Measurements from ENCODE around the gene PTGES2.
A peak's percentile ranks its signal among the peaks of the same experiment; 100 is the strongest.
"Not testable (repeated sequence)": the region's sequence is repeated elsewhere in the genome, so short reads cannot be mapped to it uniquely, and the experiment has no call there.

The PTGES2 gene

GRCh38 chr9:128118971-128119665, 8.4 kb downstream of the PTGES2 start:
- DNase-seq: no peak

GRCh38 chr9:128118472-128118857, 9.1 kb downstream of the PTGES2 start:
- no peak for DNase-seq

- DNase-seq: peak; percentile 92
These were observed 9.7 kb downstream of the PTGES2 start for GRCh38 chr9:128117613-128118471.

- DNase-seq: peak; percentile 13
These were observed 11.1 kb downstream of the PTGES2 start for GRCh38 chr9:128116104-128117083.

- DNase-seq: peak; percentile 99
These were observed 12.1 kb downstream of the PTGES2 start for GRCh38 chr9:128115187-128116103.

GRCh38 chr9:128114326-128115186, 13.0 kb downstream of the PTGES2 start:
- DNase-seq: no peak

GRCh38 chr9:128113526-128114325, 13.8 kb downstream of the PTGES2 start:
- no peak for DNase-seq

- DNase-seq: not testable (repeated sequence)
These were observed 15.8 kb downstream of the PTGES2 start for GRCh38 chr9:128111726-128112125.

- DNase-seq: no peak
These were observed 18.3 kb downstream of the PTGES2 start for GRCh38 chr9:128109050-128109709.

GRCh38 chr9:128108269-128109049, 19.1 kb downstream of the PTGES2 start:
- no peak for DNase-seq

GRCh38 chr9:128107468-128108268, 19.9 kb downstream of the PTGES2 start:
- no peak for DNase-seq

- no peak for DNase-seq
These were observed 20.5 kb downstream of the PTGES2 start for GRCh38 chr9:128106940-128107467.

- no peak for DNase-seq
These were observed 21.2 kb downstream of the PTGES2 start for GRCh38 chr9:128106181-128106939.

GRCh38 chr9:128105538-128106175, 21.9 kb downstream of the PTGES2 start:
- DNase-seq: no peak

- no peak for DNase-seq
These were observed 23.3 kb downstream of the PTGES2 start for GRCh38 chr9:128104171-128104618.

- DNase-seq: no peak
These were observed 24.0 kb downstream of the PTGES2 start for GRCh38 chr9:128103589-128103962.

All from hematopoietic multipotent progenitor cell treated with erythropoietin and hydrocortisone succinate and interleukin-3 and kit ligand, for 8 days (in vitro differentiated cells).